Subcutaneous abdominal adipose tissue (tissue), 5 donors: Measurements from ENCODE around the gene CNTF.

Experiments used
- H3K27ac ChIP-seq: one replicate; pipeline ENCODE4 v1.7.0; 2013; ENCODE audit warnings: low read depth, mild to moderate bottlenecking, inconsistent platforms, low read length, moderate library complexity
- H3K27me3 ChIP-seq, 5 donors: one replicate each; pipeline ENCODE4 v1.7.0; 2013; ENCODE audit warnings: low read length in 5 of 5, inconsistent platforms in 1 of 5; ENCODE audit not compliant: control insufficient read depth in 5 of 5, insufficient read depth in 4 of 5
- H3K36me3 ChIP-seq, 5 donors: one replicate each; pipeline ENCODE4 v1.7.0; 2013; ENCODE audit warnings: low read length in 5 of 5; ENCODE audit not compliant: control insufficient read depth in 5 of 5, insufficient read depth in 5 of 5
- H3K4me1 ChIP-seq, 5 donors: one replicate each; pipeline ENCODE4 v1.7.0; 2013; ENCODE audit warnings: low read length in 5 of 5, mild to moderate bottlenecking in 3 of 5, moderate library complexity in 1 of 5; ENCODE audit not compliant: control insufficient read depth in 5 of 5, insufficient read depth in 5 of 5
- H3K4me3 ChIP-seq, 5 donors: one replicate each; pipeline ENCODE4 v1.7.0; 2013; ENCODE audit warnings: low read length in 5 of 5, low read depth in 1 of 5
- H3K9ac ChIP-seq, 5 donors: one replicate each; pipeline ENCODE4 v1.7.0; 2013; ENCODE audit warnings: low read length in 5 of 5, mild to moderate bottlenecking in 4 of 5, moderate library complexity in 3 of 5
- H3K9me3 ChIP-seq, 5 donors: one replicate each; pipeline ENCODE4 v1.7.0; 2013; ENCODE audit warnings: low read length in 5 of 5; ENCODE audit not compliant: control insufficient read depth in 5 of 5
- donor health status: healthy.
- donor health status: healthy.
- donor health status: healthy.
- donor health status: healthy.
- donor health status: healthy.

CNTF gene

GRCh38 chr11:58600510-58600909 lies 22.0 kb upstream of the CNTF start:
- Histone ChIP-seq H3K4me1 (peaks cover 0 to 5% (median 0%) of the 10 kb centered on the region in 5 donors), H3K27me3 (no peaks in the 10 kb centered on the region), H3K27ac (no peak overlapping the region)

GRCh38 chr11:58606930-58607714 lies 15.3 kb upstream of the CNTF start:
- H3K4me3 ChIP-seq: no peak overlapping the region
- H3K9me3 ChIP-seq: no peaks in the 10 kb centered on the region
- no peaks in the 10 kb centered on the region for H3K27me3 ChIP-seq
- no peaks in the 10 kb centered on the region for H3K4me1 ChIP-seq
- H3K27ac ChIP-seq: no peak overlapping the region
- peaks cover 8 to 25% (median 21%) of the 10 kb centered on the region in 5 donors for H3K36me3 ChIP-seq
- H3K9ac ChIP-seq: no peak overlapping the region

More at GRCh38 chr11:58600510-58600909, 22.0 kb upstream of the CNTF start:
- H3K4me3 ChIP-seq: no peak overlapping the region
- H3K36me3 ChIP-seq: peaks cover 0 to 11% (median 0%) of the 10 kb centered on the region in 5 donors
- H3K9ac ChIP-seq: no peak overlapping the region
- no peaks in the 10 kb centered on the region for H3K9me3 ChIP-seq

- no peak overlapping the region for H3K9ac ChIP-seq
- H3K4me1 ChIP-seq: no peaks in the 10 kb centered on the region
- H3K4me3 ChIP-seq: no peak overlapping the region
- H3K27me3 ChIP-seq: no peaks in the 10 kb centered on the region
- peaks cover 21 to 37% (median 33%) of the 10 kb centered on the region in 5 donors for H3K36me3 ChIP-seq
- no peak overlapping the region for H3K27ac ChIP-seq
- H3K9me3 ChIP-seq: no peaks in the 10 kb centered on the region
These were observed 14.1 kb upstream of the CNTF start for GRCh38 chr11:58608331-58608730.

DNA sequence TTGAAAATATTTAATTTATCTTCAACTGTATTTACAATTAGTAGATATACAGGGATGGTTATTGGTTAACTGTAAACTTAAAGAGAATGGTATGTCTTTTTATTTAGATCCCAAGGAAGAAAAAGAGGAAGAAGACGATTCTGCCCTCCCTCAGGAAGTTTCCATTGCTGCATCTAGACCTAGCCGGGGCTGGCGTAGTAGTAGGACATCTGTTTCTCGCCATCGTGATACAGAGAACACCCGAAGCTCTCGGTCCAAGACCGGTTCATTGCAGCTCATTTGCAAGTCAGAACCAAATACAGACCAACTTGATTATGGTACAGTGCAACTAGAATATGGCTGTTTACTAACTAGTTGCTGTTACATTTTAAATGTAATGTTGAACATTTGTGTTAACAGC lies 12.7 kb upstream of the CNTF start:
- Histone ChIP-seq H3K36me3 (peaks cover 34 to 51% (median 47%) of the 10 kb centered on the region in 5 donors), H3K9me3 (no peaks in the 10 kb centered on the region), H3K27ac (no peak overlapping the region), H3K9ac (no peak overlapping the region), H3K4me1 (no peaks in the 10 kb centered on the region), H3K27me3 (no peaks in the 10 kb centered on the region), H3K4me3 (no peak overlapping the region)

DNA sequence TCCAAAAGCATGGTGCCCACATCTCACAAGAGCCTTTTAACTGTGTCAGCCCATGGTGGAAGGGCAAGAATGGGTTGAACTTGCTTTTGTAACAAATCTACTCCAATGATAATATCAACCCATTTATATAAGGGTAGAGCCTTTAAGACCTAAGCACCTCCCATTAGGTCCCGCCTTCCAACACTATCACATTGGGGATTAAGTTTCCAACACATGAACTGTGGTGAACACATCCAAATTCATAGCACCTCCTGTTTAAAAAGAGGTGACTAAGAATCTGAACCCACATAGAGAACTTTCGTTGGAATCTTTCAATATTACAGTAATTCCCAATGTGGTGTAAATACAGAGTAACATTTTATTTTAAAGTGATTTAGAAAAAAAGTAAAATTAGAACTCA lies 9.2 kb upstream of the CNTF start:
- H3K9ac ChIP-seq: no peak overlapping the region
- H3K36me3 ChIP-seq: peaks cover 60 to 82% (median 69%) of the 10 kb centered on the region in 5 donors

GRCh38 chr11:58615559-58615958 lies 6.9 kb upstream of the CNTF start:
- no peak overlapping the region for H3K4me3 ChIP-seq
- H3K9ac ChIP-seq: no peak overlapping the region
- H3K9me3 ChIP-seq: no peaks in the 10 kb centered on the region
- no peak overlapping the region for H3K27ac ChIP-seq
- peaks cover 0 to 9% (median 0%) of the 10 kb centered on the region in 5 donors for H3K4me1 ChIP-seq
- no peaks in the 10 kb centered on the region for H3K27me3 ChIP-seq
- peaks cover 66 to 95% (median 89%) of the 10 kb centered on the region in 5 donors for H3K36me3 ChIP-seq

More for the DNA sequence above, 9.2 kb upstream of the CNTF start:
- Histone ChIP-seq H3K4me3 (no peak overlapping the region), H3K27me3 (no peaks in the 10 kb centered on the region), H3K27ac (no peak overlapping the region), H3K4me1 (peaks cover 0 to 4% (median 0%) of the 10 kb centered on the region in 5 donors), H3K9me3 (no peaks in the 10 kb centered on the region)

DNA sequence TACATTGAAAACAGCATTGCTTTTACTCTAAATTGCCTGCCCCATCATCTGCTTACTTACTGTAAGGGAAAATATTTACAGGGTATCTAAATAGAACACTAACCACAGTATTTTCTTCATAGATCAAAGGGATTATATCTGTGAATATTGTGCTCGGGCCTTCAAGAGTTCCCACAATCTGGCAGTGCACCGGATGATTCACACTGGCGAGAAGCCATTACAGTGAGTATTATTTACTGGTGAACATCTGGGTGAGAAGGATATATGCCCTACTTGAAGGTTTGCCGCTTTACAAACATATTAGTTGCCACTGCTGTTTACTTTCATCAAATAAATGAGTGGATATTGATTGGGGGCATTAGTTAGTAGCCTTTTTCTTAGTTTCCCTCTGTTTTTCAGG lies 5.9 kb upstream of the CNTF start:
- H3K27ac ChIP-seq: no peak overlapping the region
- no peaks in the 10 kb centered on the region for H3K9me3 ChIP-seq
- H3K36me3 ChIP-seq: peaks cover 63 to 89% (median 80%) of the 10 kb centered on the region in 5 donors
- peaks cover 0 to 9% (median 0%) of the 10 kb centered on the region in 5 donors for H3K4me1 ChIP-seq
- peak overlapping the region in 1 of 5 donors; percentile 35 for H3K9ac ChIP-seq
- H3K27me3 ChIP-seq: no peaks in the 10 kb centered on the region
- H3K4me3 ChIP-seq: no peak overlapping the region

DNA sequence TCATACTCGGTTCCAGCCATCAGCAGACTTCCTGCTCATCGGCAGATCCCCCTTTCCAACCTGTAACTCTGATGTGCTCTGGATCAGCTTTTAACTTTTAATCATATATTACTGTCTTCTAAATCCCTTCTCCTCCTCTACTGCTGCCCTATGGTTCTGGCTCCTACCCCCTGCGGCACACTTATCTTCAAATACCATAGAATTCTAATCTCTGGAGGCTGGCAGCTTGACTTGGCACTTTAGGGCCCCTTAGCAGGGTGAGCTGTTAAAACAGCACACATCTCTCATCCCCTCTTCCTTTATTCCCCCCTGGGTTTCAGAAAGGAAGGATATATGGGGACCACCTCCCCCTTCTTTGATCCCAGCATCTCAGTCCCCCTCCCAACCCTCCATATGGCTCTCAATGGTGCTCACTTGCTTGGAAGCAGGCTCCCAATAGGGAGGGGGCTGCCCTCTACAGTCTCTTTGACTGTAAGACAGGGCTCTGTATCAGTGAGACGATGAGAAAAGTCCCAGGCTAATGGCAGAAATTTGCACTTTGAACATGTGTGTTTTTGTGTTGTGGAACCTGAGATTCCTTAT lies 4.4 kb upstream of the CNTF start:
- Histone ChIP-seq H3K36me3 (peaks cover 61 to 82% (median 70%) of the 10 kb centered on the region in 5 donors), H3K27ac (peak overlapping the region; percentile 28), H3K9ac (no peak overlapping the region), H3K4me3 (no peak overlapping the region), H3K9me3 (no peaks in the 10 kb centered on the region), H3K27me3 (no peaks in the 10 kb centered on the region), H3K4me1 (peaks cover 0 to 9% (median 0%) of the 10 kb centered on the region in 5 donors)

- no peak overlapping the region for H3K9ac ChIP-seq
- H3K4me3 ChIP-seq: no peak overlapping the region
- H3K36me3 ChIP-seq: peaks cover 52 to 74% (median 63%) of the 10 kb centered on the region in 5 donors
- no peak overlapping the region for H3K27ac ChIP-seq
- H3K4me1 ChIP-seq: peaks cover 0 to 9% (median 0%) of the 10 kb centered on the region in 5 donors
- no peaks in the 10 kb centered on the region for H3K27me3 ChIP-seq
- H3K9me3 ChIP-seq: no peaks in the 10 kb centered on the region
These were observed 741 bp upstream of the CNTF start for GRCh38 chr11:58621586-58622262.

DNA sequence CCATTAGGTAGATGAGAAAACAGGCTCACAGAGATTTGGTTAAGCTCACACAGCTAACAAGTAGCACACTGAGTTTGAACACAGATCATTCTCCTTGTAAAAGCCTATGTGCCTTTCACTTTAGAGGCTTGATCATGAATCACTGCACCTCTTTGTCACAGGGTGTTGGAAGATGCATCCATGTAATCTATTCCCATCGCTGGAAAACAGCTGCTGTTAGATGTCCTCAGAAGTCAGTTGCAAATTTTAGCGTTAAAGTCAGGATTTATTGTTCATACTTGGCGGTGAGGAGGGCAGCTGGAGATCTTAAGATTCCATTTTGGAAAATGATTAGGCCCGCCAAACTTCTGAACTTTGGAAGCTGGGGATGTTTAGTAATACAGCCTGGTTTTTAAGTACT lies 2.6 kb downstream of the CNTF start:
- no peaks in the 10 kb centered on the region for H3K27me3 ChIP-seq
- no peak overlapping the region for H3K9ac ChIP-seq
- peaks cover 0 to 14% (median 12%) of the 10 kb centered on the region in 5 donors for H3K4me1 ChIP-seq
- peaks cover 25 to 41% (median 32%) of the 10 kb centered on the region in 5 donors for H3K36me3 ChIP-seq
- H3K27ac ChIP-seq: no peak overlapping the region
- no peak overlapping the region for H3K4me3 ChIP-seq
- no peaks in the 10 kb centered on the region for H3K9me3 ChIP-seq
